ENCODE measurements around the gene POU3F3.

POU3F3 gene

GRCh38 chr2:104871972-104872865 is 18.3 kb downstream of the POU3F3 start:
- ChIA-PET POLR2A (no interaction called here), CTCF (interaction anchor here (3.7 kb wide), 1 partner anchor 24 kb away, joined by 24 read pairs; no protein-coding TSS in a partner anchor)
- no peaks in the 10 kb centered on the region for H3K36me3 ChIP-seq (ENCODE audit: control insufficient read depth in 4 of 4, insufficient read depth in 4 of 4, low read length in 3 of 4)
- H3K9me3 ChIP-seq (ENCODE audit: control extremely low read depth in 1 of 5, control insufficient read depth in 4 of 5, insufficient read depth in 2 of 5, low read depth in 1 of 5, low read length in 4 of 5) = no peaks in the 10 kb centered on the region
- peak overlapping the region in 5 of 7 experiments; percentile 60 to 79 (median 77) for H3K4me3 ChIP-seq (ENCODE audit: control insufficient read depth in 1 of 7, extremely low read depth in 1 of 7, insufficient read depth in 4 of 7, low read depth in 2 of 7, low read length in 6 of 7)
- no peak overlapping the region for H3K27ac ChIP-seq (ENCODE audit: insufficient read depth in 1 of 2, low read depth in 1 of 2, low read length in 2 of 2, poor library complexity in 1 of 2, severe bottlenecking in 2 of 2)
- H3K4me1 ChIP-seq (ENCODE audit: control extremely low read depth in 1 of 4, control insufficient read depth in 4 of 4, insufficient read depth in 4 of 4, low read length in 3 of 4) = peaks cover 4 to 32% (median 23%) of the 10 kb centered on the region in 4 experiments
- WGBS (ENCODE audit: insufficient coverage) = under 1% methylated on average over 40 of the region's 65 CpGs
- DNase-seq = peak in 1 of 3 donors; percentile 21
- H3K27me3 ChIP-seq (replicated peaks in 2 of 5; ENCODE audit: control insufficient read depth in 4 of 5, insufficient read depth in 5 of 5, low read length in 4 of 5) = peaks cover 9 to 62% (median 39%) of the 10 kb centered on the region in 5 experiments

DNA sequence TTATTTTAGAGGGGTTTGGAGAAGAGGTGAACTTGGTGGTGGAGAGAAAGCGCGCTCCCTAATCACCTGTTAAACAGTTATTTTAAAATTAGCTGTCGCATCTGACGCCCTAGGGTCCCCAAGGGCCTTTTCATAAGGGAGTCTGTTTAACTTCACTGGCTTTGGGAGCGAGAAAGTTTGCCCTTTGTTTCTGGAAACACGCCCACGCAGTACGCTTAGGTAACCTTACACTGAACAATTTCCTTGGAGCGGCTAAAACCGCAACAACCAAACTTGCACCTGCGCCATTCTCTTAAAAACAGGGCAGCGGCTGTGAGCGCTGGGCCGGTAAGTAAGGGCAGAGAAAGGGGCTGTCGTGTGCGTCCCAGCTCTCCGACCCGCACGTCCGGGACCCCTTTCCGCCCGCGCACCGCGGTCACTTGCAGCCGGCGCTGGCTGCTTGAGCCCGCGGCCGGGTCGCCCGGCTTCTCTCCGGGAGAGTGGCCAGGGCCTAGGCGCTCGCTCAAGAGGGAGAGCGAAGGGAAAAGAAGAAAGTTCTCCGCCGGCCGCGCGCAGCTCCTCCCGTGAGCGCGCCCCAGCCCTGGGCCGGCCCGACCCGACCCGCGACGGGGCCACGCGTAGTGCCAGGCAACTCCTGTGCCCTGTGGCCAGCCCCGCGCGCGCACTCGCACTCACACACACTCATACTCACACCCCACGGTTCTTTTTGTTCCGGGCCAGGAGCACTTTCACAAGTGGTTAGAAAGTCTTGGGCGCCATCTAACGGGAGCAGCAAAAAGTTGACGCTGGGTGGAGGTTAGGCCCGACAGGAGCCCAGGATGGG is 19.2 kb downstream of the POU3F3 start:
- WGBS (ENCODE audit: insufficient coverage) = under 1% methylated on average over 18 of the region's 63 CpGs
- ChIA-PET CTCF (interaction anchor here (1.5 to 3.7 kb wide), 2 partner anchors 25 to 914 kb away, joined by 3 to 24 read pairs; no protein-coding TSS in a partner anchor), POLR2A (no interaction called here)

GRCh38 chr2:104873689-104874054 is 19.8 kb downstream of the POU3F3 start:
- peaks cover 4 to 29% (median 21%) of the 10 kb centered on the region in 4 experiments for H3K4me1 ChIP-seq (ENCODE audit: control extremely low read depth in 1 of 4, control insufficient read depth in 4 of 4, insufficient read depth in 4 of 4, low read length in 3 of 4)
- no peaks in the 10 kb centered on the region for H3K36me3 ChIP-seq (ENCODE audit: control insufficient read depth in 4 of 4, insufficient read depth in 4 of 4, low read length in 3 of 4)
- no peak overlapping the region for H3K27ac ChIP-seq (ENCODE audit: insufficient read depth in 1 of 2, low read depth in 1 of 2, low read length in 2 of 2, poor library complexity in 1 of 2, severe bottlenecking in 2 of 2)
- CTCF ChIA-PET = interaction anchor here (0.7 to 3.7 kb wide), 4 partner anchors 25 to 914 kb away, joined by 3 to 24 read pairs (median 3); no protein-coding TSS in a partner anchor
- no peak for DNase-seq
- 51% methylated on average over 15 of the region's 17 CpGs for WGBS (ENCODE audit: insufficient coverage)
- H3K9me3 ChIP-seq (ENCODE audit: control extremely low read depth in 1 of 5, control insufficient read depth in 4 of 5, insufficient read depth in 2 of 5, low read depth in 1 of 5, low read length in 4 of 5) = no peaks in the 10 kb centered on the region
- H3K27me3 ChIP-seq (replicated peaks in 2 of 5; ENCODE audit: control insufficient read depth in 4 of 5, insufficient read depth in 5 of 5, low read length in 4 of 5) = peaks cover 9 to 48% (median 32%) of the 10 kb centered on the region in 5 experiments
- POLR2A ChIA-PET = no interaction called here
- H3K4me3 ChIP-seq (ENCODE audit: control insufficient read depth in 1 of 7, extremely low read depth in 1 of 7, insufficient read depth in 4 of 7, low read depth in 2 of 7, low read length in 6 of 7) = peak overlapping the region in 6 of 7 experiments; percentile 51 to 79 (median 66)

More for the DNA sequence above, 19.2 kb downstream of the POU3F3 start:
- peak overlapping the region; percentile 51 to 79 (median 68) for H3K4me3 ChIP-seq (ENCODE audit: control insufficient read depth in 1 of 7, extremely low read depth in 1 of 7, insufficient read depth in 4 of 7, low read depth in 2 of 7, low read length in 6 of 7)
- H3K4me1 ChIP-seq (ENCODE audit: control extremely low read depth in 1 of 4, control insufficient read depth in 4 of 4, insufficient read depth in 4 of 4, low read length in 3 of 4) = peaks cover 4 to 29% (median 21%) of the 10 kb centered on the region in 4 experiments
- peak; percentile 76 to 82 (median 82) for DNase-seq
- H3K36me3 ChIP-seq (ENCODE audit: control insufficient read depth in 4 of 4, insufficient read depth in 4 of 4, low read length in 3 of 4) = no peaks in the 10 kb centered on the region
- H3K27me3 ChIP-seq (replicated peaks in 2 of 5; ENCODE audit: control insufficient read depth in 4 of 5, insufficient read depth in 5 of 5, low read length in 4 of 5) = peaks cover 9 to 53% (median 37%) of the 10 kb centered on the region in 5 experiments
- no peaks in the 10 kb centered on the region for H3K9me3 ChIP-seq (ENCODE audit: control extremely low read depth in 1 of 5, control insufficient read depth in 4 of 5, insufficient read depth in 2 of 5, low read depth in 1 of 5, low read length in 4 of 5)
- no peak overlapping the region for H3K27ac ChIP-seq (ENCODE audit: insufficient read depth in 1 of 2, low read depth in 1 of 2, low read length in 2 of 2, poor library complexity in 1 of 2, severe bottlenecking in 2 of 2)

DNA sequence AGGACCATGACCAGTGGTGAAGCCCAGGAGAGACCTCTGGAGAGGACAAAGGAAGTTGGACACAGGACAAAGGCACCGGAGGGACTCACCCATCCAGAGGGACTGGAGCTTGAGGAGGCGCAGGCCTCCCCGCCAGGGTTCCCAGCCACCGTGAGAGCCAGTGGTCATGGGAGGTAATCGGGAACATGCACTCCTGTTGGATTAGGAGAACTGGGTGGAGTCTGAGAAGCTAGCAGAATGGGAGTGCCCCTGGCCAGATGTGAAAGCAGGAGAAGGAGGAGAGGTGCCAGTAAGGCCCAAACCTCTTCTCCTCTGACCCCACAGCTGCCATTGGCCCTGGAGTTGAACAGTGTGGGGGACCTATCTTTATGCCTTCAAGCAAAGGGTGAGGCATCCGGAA is 20.3 kb downstream of the POU3F3 start:
- 97% methylated on average over 5 of the region's 6 CpGs for WGBS (ENCODE audit: insufficient coverage)

DNA sequence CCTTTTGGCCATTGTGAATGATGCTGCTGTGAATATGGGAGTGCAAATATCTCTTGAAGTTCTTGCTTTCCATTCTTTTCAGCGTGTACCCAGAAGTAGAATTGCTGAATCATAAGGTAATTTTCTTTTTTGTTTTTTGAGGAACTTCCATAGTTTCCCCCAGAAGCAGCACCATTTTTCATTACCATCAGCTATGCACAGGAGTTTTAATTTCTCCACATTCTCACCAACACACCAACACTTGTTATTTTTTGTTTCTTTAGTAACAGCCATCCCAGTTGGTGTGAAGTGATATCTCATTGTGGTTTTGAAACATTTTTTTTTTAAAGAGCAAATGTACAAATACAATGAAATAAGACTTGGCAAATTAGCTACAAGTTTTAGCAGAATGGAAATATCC is 21.3 kb downstream of the POU3F3 start:
- Histone ChIP-seq H3K4me3 (ENCODE audit: control insufficient read depth in 1 of 7, extremely low read depth in 1 of 7, insufficient read depth in 4 of 7, low read depth in 2 of 7, low read length in 6 of 7) (no peak overlapping the region), H3K27me3 (replicated peaks in 2 of 5; ENCODE audit: control insufficient read depth in 4 of 5, insufficient read depth in 5 of 5, low read length in 4 of 5) (peaks cover 9 to 47% (median 23%) of the 10 kb centered on the region in 5 experiments), H3K4me1 (ENCODE audit: control extremely low read depth in 1 of 4, control insufficient read depth in 4 of 4, insufficient read depth in 4 of 4, low read length in 3 of 4) (peaks cover 4 to 29% (median 21%) of the 10 kb centered on the region in 4 experiments), H3K36me3 (ENCODE audit: control insufficient read depth in 4 of 4, insufficient read depth in 4 of 4, low read length in 3 of 4) (no peaks in the 10 kb centered on the region), H3K27ac (ENCODE audit: insufficient read depth in 1 of 2, low read depth in 1 of 2, low read length in 2 of 2, poor library complexity in 1 of 2, severe bottlenecking in 2 of 2) (no peak overlapping the region), H3K9me3 (ENCODE audit: control extremely low read depth in 1 of 5, control insufficient read depth in 4 of 5, insufficient read depth in 2 of 5, low read depth in 1 of 5, low read length in 4 of 5) (no peaks in the 10 kb centered on the region)
- peak in 2 of 3 donors; percentile 71 to 79 for DNase-seq
- ChIA-PET POLR2A (no interaction called here), CTCF (interaction anchor here (1.6 to 3.7 kb wide), 2 partner anchors 8 to 27 kb away, joined by 3 to 24 read pairs; no protein-coding TSS in a partner anchor)
- WGBS (ENCODE audit: insufficient coverage) = no CpG with 5 or more reads among the region's 1 CpG

More for the DNA sequence above, 20.3 kb downstream of the POU3F3 start:
- CTCF ChIA-PET = interaction anchor here (0.6 to 3.7 kb wide), 5 partner anchors 26 to 915 kb away, joined by 3 to 24 read pairs (median 3); no protein-coding TSS in a partner anchor
- H3K27me3 ChIP-seq (replicated peaks in 2 of 5; ENCODE audit: control insufficient read depth in 4 of 5, insufficient read depth in 5 of 5, low read length in 4 of 5) = peaks cover 9 to 48% (median 29%) of the 10 kb centered on the region in 5 experiments
- no peak for DNase-seq
- no peaks in the 10 kb centered on the region for H3K36me3 ChIP-seq (ENCODE audit: control insufficient read depth in 4 of 4, insufficient read depth in 4 of 4, low read length in 3 of 4)
- H3K9me3 ChIP-seq (ENCODE audit: control extremely low read depth in 1 of 5, control insufficient read depth in 4 of 5, insufficient read depth in 2 of 5, low read depth in 1 of 5, low read length in 4 of 5) = no peaks in the 10 kb centered on the region
- no peak overlapping the region for H3K27ac ChIP-seq (ENCODE audit: insufficient read depth in 1 of 2, low read depth in 1 of 2, low read length in 2 of 2, poor library complexity in 1 of 2, severe bottlenecking in 2 of 2)
- POLR2A ChIA-PET = no interaction called here
- peaks cover 4 to 29% (median 21%) of the 10 kb centered on the region in 4 experiments for H3K4me1 ChIP-seq (ENCODE audit: control extremely low read depth in 1 of 4, control insufficient read depth in 4 of 4, insufficient read depth in 4 of 4, low read length in 3 of 4)
- H3K4me3 ChIP-seq (ENCODE audit: control insufficient read depth in 1 of 7, extremely low read depth in 1 of 7, insufficient read depth in 4 of 7, low read depth in 2 of 7, low read length in 6 of 7) = no peak overlapping the region

DNA sequence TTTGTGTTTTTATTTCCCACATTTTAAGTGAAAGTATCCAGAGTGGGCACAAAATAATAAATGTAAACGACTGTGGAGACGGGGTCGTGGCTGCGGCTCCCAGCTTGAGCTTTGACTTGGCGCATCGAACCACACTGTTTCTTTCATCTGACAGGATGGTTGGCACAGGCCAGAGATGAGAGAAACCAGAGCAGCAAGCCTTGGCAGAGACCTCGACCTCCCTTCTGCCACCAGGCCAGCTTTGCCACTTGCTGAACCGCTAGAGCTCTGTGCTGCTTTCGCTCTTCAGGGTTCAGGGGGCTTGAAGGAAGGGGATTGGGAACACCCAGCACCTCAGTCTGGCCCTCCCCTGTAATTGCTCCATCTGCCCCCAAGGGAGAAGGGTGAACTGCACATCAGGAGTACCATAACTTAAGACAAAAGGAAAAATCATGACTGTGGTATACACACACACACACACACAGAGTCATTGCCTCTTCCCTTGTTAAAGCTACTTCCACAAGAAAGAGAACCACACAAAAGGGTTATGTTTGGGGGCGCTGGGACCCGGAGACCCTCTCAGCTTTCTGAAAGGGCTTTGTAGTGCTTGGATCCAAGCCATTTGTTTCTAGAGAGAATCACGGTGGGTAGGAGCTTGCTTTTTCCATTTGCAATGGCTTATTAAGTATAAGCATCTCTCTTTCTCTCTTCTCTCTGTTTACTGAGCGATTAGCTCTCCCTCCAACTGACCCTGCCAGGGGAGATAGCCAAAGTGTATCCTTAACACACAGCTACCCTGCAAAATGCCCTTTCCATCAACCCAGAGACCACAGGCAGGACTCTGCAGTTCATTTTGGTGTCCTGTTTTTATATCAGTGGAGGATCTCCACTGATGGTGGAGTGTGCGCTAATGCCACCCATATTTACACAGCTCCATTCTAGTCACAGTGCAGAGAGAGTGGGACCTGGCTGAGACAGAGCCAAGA is 23.0 kb downstream of the POU3F3 start:
- no peak overlapping the region for H3K4me3 ChIP-seq (ENCODE audit: control insufficient read depth in 1 of 7, extremely low read depth in 1 of 7, insufficient read depth in 4 of 7, low read depth in 2 of 7, low read length in 6 of 7)
- no peak for DNase-seq
- ChIA-PET POLR2A (interaction anchor here (1.1 kb wide), 1 partner anchor 12 kb away, joined by 3 read pairs; no protein-coding TSS in a partner anchor), CTCF (interaction anchor here (0.6 to 1.2 kb wide), 6 partner anchors 9 to 496 kb away, joined by 3 to 4 read pairs (median 3); no protein-coding TSS in a partner anchor)
- no peak overlapping the region for H3K27ac ChIP-seq (ENCODE audit: insufficient read depth in 1 of 2, low read depth in 1 of 2, low read length in 2 of 2, poor library complexity in 1 of 2, severe bottlenecking in 2 of 2)
- no peaks in the 10 kb centered on the region for H3K9me3 ChIP-seq (ENCODE audit: control extremely low read depth in 1 of 5, control insufficient read depth in 4 of 5, insufficient read depth in 2 of 5, low read depth in 1 of 5, low read length in 4 of 5)
- 92% methylated on average over 10 of the region's 14 CpGs for WGBS (ENCODE audit: insufficient coverage)
- H3K27me3 ChIP-seq (replicated peaks in 2 of 5; ENCODE audit: control insufficient read depth in 4 of 5, insufficient read depth in 5 of 5, low read length in 4 of 5) = peaks cover 0 to 43% (median 19%) of the 10 kb centered on the region in 5 experiments
- H3K36me3 ChIP-seq (ENCODE audit: control insufficient read depth in 4 of 4, insufficient read depth in 4 of 4, low read length in 3 of 4) = no peaks in the 10 kb centered on the region
- peaks cover 4 to 25% (median 18%) of the 10 kb centered on the region in 4 experiments for H3K4me1 ChIP-seq (ENCODE audit: control extremely low read depth in 1 of 4, control insufficient read depth in 4 of 4, insufficient read depth in 4 of 4, low read length in 3 of 4)
